HEK293 (cell line): ENCODE results near the gene GEMIN7.

Source experiments
- CTCF ChIP-seq: fragments of 450-650 bp; formaldehyde crosslinking; IDR thresholded peaks from 2 replicates; pipeline ENCODE4 v1.5.1; 2016; ENCODE audit warnings: missing biosample characterization, missing genetic modification characterization
- GLI4 ChIP-seq: fragments of 450-650 bp; formaldehyde crosslinking; IDR thresholded peaks from 2 replicates; pipeline ENCODE4 v1.5.1; 2016; ENCODE audit warnings: missing biosample characterization, missing genetic modification characterization
- KLF8 ChIP-seq: fragments of 450-650 bp; formaldehyde crosslinking; IDR thresholded peaks from 2 replicates; pipeline ENCODE4 v1.5.1; 2016; ENCODE audit warnings: missing biosample characterization, missing genetic modification characterization
- ZBTB21 ChIP-seq: fragments of 450-650 bp; formaldehyde crosslinking; IDR thresholded peaks from 2 replicates; pipeline ENCODE4 v1.5.1; 2017; ENCODE audit warnings: missing biosample characterization, missing genetic modification characterization
- ZBTB48 ChIP-seq: fragments of 450-650 bp; formaldehyde crosslinking; IDR thresholded peaks from 2 replicates; pipeline ENCODE4 v1.5.1; 2016; ENCODE audit warnings: missing biosample characterization, missing genetic modification characterization
- ZEB2 ChIP-seq: fragments of 450-650 bp; formaldehyde crosslinking; IDR thresholded peaks from 2 replicates; pipeline ENCODE4 v1.5.1; 2016; ENCODE audit warnings: missing biosample characterization, missing genetic modification characterization
- ZFP37 ChIP-seq: fragments of 450-650 bp; formaldehyde crosslinking; IDR thresholded peaks from 2 replicates; pipeline ENCODE4 v1.5.1; 2016; ENCODE audit warnings: missing biosample characterization, missing genetic modification characterization
- ZNF133 ChIP-seq: fragments of 450-650 bp; formaldehyde crosslinking; IDR thresholded peaks from 2 replicates; pipeline ENCODE4 v1.5.1; 2016; ENCODE audit warnings: missing biosample characterization, missing genetic modification characterization
- ZNF175 ChIP-seq: fragments of 450-650 bp; formaldehyde crosslinking; IDR thresholded peaks from 2 replicates; pipeline ENCODE4 v1.5.1; 2016; ENCODE audit warnings: missing biosample characterization, missing genetic modification characterization
- ZNF274 ChIP-seq, 2 experiments: fragments of 200-500 bp in 1 of 2; fragments of 450-650 bp in 1 of 2; sonication (Bioruptor generic) in 1 of 2; formaldehyde crosslinking in 1 of 2; IDR thresholded peaks; 2 replicates each; pipeline versions ENCODE4 v1.5.1 to v1.6.1; 2014 to 2016; ENCODE audit warnings: borderline replicate concordance in 1 of 2, inconsistent platforms in 1 of 2, low read length in 1 of 2, missing biosample characterization in 1 of 2, missing genetic modification characterization in 1 of 2
- ZNF549 ChIP-seq: fragments of 450-650 bp; IDR thresholded peaks from 2 replicates; pipeline ENCODE4 v1.5.1; 2018; ENCODE audit warnings: missing biosample characterization, missing genetic modification characterization, mild to moderate bottlenecking, inconsistent platforms, moderate library complexity

GRCh38 chr19:45115809-45116615 is 37.0 kb downstream of the GEMIN7 start:
- TF ChIP-seq CTCF (tag by site-specific recombination) (no peak), ZBTB48 (no peak), KLF8 (tag by site-specific recombination) (no peak), ZNF133 (tag by site-specific recombination) (no peak), ZNF549 (tag by site-specific recombination) (no peak), ZFP37 (tag by site-specific recombination) (no peak), ZNF274 (IDR thresholded peaks at IDR 0.05; ENCODE audit: low read length) (no peak), ZNF274 (tag by site-specific recombination; IDR thresholded peaks at IDR 0.05; ENCODE audit: borderline replicate concordance) (no peak), ZEB2 (tag by site-specific recombination) (no peak), ZNF175 (tag by site-specific recombination) (no peak), ZBTB21 (no peak), GLI4 (tag by site-specific recombination) (no peak)
